HL-60/S4 treated with phorbol 12-myristate 13-acetate at 8.2 ng/mL for 4 days and 3 days (cell line): ENCODE measurements around the gene EPN1.

ENCODE experiments used
- in situ Hi-C: fragments of 300-500 bp; cut with MboI; formaldehyde crosslinking; loops from 2 replicates; pipeline ENCODE4 v1.15.0; 2022; ENCODE audit warnings: low sequenced_read_pairs

EPN1 gene

DNA sequence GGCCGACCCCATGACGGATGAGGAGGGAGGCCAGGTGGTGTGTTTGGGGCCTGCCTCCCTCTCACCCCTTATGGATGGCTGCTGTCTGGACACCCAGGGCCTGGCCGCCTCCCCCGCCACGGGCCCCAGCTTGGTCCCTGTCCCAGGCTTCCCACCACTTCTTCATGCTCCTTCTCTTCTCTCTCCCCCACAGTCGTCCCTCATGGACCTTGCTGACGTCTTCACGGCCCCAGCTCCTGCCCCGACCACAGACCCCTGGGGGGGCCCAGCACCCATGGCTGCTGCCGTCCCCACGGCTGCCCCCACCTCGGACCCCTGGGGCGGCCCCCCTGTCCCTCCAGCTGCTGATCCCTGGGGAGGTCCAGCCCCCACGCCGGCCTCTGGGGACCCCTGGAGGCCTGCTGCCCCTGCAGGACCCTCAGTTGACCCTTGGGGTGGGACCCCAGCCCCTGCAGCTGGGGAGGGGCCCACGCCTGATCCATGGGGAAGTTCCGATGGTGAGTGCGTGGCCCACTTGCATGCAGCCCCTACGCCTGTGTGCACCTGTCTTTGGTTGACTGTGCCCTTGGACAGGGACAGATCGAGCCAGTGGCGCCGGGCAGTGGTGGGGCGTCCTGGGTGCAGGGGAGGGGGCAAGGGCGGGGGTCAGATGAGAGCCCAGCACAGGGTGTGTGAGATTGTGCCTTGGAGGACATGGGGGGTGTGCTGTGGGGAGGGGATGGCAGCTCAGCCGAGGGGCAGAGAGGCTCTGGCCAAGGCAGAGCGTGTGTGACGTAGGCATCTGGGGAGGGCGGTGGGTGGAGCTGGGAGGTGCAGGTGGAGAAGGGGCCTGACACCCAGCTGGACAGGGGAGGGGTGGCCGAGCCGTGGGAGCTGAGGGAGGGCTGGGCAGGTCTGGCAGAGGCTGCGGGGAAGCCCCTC is 16.8 kb downstream of the EPN1 start:
- in situ Hi-C loops = no loop called here

DNA sequence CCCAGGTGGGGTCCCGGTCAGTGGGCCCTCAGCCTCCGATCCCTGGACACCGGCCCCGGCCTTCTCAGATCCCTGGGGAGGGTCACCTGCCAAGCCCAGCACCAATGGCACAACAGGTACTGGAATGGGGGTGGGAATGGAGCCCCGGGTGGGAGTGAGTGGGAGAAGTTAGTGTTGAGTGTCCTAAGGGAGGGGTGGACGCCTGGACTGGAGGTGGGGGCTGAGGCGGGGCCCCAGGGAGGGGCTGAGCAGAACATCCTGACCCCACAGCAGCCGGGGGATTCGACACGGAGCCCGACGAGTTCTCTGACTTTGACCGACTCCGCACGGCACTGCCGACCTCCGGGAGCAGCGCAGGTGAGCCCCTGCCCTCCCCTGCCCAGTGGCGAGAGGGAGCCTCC is 17.7 kb downstream of the EPN1 start:
- in situ Hi-C loops = no loop called here

DNA sequence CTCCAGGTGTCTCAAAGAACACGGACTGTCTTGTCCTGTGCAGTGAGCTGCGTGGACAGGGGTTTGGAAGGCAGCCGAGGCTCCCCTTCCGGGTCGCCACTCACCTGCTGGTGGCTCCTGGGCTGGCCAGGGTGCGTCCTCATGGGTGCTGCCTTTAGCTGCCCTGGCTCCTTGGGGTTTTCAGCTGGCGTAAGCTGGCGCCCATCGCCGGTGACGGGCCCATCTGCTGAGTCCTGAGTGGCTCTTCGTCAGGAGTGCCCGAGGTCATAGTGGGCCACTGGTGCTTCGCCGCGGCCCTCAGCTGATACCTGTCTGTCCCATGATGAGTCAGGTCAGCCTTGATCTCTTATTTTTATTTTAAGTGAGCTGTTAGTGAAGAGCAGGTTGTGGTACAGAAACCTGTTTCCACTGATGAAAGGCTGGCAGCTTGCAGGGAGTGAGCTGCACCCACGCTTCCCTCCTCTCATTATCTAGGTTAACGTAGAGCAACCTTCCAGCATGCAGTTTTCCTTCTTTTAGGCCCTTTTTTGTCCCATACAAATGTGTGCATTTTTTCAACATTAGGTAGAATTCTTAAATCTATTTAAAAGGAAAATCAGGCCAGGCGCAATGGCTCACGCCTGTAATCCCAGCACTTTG is 18.4 kb downstream of the EPN1 start:
- in situ Hi-C loops = no loop called here

DNA sequence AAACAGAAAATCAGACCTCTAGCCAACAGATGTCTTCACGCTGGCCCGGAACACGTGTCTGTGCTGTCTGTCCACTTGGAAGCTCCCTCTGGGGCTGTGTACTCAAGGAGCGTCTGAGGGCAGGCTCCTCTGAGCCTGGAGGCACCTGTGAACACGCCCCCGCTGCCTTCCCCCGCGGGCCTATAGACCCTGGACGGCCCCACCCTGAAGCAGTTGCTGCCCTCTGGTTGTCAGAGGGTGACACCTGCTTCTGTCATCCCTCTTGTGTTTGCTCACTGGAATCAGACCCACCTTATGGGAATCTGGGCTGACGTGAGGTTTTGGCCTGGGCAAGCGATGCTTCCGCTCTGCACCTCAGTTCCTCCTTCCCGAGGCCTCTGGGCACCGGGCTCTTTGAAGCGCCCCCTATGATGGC is 19.2 kb downstream of the EPN1 start:
- in situ Hi-C loops = no loop called here

DNA sequence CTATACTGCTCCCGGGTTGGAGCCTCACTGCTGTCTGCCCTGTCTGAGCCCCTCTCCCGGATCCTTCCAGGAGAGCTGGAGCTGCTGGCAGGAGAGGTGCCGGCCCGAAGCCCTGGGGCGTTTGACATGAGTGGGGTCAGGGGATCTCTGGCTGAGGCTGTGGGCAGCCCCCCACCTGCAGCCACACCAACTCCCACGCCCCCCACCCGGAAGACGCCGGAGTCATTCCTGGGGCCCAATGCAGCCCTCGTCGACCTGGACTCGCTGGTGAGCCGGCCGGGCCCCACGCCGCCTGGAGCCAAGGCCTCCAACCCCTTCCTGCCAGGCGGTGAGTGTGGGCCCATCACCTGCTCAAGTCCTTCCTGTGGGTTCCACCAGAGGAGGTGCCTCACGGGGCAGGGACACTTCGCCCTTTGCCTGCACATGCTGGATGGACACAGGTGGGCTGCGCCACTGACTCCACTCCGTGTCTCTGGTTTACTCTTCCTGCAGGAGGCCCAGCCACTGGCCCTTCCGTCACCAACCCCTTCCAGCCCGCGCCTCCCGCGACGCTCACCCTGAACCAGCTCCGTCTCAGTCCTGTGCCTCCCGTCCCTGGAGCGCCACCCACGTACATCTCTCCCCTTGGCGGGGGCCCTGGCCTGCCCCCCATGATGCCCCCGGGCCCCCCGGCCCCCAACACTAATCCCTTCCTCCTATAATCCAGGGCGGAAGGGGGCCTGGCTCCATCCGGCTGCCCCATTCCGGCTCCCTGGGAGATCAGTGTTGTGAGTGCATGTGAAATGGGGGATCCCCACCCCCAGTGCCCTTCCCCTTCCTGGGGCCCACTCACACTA is 19.8 kb downstream of the EPN1 start:
- in situ Hi-C loops = no loop called here

- in situ Hi-C loops = no loop called here
Measured at GRCh38 chr19:55695511-55696290, 20.7 kb downstream of the EPN1 start.

DNA sequence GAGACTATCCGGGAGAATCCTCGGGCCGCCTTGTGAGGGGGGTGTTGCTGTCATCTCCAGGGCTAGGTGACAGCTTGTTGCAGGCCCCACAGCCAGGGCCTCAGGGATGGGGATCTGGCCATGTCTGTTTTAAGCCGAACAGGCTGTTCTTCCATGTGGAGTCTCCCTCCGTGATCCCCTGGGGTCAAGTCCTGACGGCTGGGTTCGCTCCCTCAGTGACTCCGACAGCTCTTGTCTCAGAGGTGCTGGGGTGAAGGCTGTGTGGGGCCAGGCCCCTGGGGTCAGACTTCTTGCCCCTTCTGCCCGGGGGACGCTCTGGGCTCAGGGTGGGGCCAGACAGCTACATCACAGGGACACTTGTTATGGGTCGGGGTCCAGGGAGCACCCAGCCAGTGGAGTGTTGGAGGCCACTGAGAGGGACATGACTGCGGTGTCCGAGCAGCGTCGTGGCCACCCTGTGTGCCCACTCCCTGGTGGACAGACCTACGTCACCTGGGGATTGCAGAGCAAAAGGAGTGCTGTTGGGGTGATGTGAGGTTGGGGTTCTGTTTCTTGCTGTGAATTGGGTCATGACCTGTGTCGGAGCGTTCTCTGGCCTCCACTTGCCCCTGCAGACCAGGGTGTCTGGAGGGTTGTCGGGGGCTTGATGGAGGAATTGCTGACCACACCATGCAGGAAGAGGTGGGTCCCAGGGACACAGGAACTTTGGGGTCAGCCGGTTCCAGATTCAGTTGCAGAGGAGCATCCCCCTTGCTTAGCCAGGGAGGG is 21.5 kb downstream of the EPN1 start:
- in situ Hi-C loops = no loop called here

- in situ Hi-C loops = no loop called here
Measured at GRCh38 chr19:55697069-55697440, 22.0 kb downstream of the EPN1 start.

DNA sequence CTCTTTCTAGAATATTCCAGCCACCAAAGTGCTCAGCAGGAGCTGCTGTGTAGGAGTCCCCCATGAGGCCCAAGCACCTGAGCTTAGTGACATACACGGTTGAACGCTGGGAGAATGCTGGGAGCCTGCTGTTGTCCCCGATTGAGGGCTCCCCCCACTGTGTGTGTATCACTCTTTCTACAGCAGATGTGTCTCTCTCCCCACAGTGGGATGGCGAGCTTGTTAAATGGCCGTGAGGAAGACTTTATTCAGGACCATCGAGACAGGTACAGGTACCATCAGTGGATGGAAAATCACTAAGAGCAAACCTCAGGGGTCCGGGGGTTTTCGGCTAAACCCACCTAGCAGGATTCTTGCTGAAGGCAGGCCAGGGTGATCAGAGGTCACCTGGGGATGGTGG is 22.7 kb downstream of the EPN1 start:
- in situ Hi-C loops = no loop called here

DNA sequence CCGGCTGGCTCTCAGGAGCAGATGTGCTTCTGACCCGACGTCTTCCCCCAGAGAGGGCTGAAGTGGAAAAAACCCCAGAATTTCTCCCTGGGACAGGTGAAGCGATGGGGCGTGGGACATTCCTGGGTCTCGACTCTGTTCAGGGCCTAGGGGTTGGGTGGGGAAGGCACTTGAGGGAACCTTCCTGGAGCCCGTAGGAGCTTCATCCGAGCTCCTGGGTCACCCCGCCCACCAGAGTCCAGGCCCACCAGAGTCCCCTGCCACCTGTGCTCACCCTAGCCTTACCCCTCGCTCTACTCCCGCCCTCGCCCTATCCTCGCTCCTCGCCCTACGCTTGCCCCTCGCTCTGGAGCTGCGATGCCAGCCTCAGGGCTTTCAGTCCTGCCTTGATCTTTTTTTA is 23.2 kb downstream of the EPN1 start:
- in situ Hi-C loops = no loop called here

DNA sequence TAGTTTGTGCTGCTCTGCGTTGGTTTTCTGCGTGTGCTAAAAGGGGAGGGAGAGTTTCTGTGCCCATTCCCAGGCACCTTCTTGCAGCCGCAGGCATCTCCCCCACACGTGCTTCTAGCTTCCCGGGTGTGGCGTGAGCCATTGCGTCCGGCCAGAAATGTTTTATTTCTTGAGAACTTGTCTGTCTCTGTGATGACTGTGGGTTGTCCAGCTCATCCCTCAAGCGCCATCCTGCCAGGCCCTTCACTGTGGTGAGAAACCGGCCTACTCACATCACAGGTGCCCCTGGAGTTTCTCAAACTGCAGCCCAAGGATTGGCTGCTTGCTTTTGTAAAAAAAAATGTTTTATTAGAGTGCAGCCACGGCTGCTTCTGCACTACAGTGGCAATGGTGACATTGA is 24.2 kb downstream of the EPN1 start:
- in situ Hi-C loops = no loop called here

DNA sequence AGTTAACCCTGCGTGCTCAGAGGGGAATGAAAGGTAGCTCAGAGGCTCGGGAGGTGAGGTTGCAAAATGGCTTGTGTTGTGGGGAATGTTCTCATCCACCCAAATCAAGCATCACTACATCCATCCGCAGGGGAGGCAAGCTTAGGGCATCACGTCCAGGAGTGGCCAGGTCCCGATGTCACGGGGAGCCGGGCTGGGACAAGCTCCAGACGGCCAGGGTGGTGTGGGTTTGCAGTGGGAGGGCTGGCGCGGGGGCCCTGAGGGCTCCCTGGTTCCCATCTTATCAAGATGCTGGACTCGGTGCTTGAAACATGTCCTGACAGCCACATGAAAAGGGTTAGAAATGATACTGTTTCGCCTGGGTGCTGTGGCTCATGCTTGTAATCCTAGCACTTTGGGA is 25.8 kb downstream of the EPN1 start:
- in situ Hi-C loops = no loop called here

DNA sequence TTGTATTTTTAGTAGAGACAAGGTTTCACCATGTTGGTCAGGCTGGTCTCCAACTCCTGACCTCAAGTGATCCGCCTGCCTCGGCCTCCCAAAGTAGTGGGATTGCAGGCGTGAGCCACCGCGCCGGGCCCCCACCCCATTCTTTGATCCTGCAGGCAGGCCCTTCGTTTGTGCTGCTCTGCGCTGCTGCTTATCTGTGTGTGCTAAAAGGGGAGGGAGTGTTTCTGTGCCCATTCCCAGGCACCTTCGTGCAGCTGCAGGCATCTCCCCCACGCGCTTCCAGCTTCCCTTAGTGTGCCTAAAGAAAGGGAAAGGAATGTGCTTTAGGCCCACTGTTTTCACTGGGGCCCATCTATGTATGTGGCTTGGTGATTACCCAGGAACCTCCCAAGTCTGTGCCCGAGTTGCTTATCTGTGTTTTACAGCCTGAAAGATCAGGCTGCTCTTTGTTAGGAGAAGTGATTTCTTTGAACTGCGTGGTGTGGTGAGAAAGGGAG is 27.2 kb downstream of the EPN1 start:
- in situ Hi-C loops = no loop called here

- in situ Hi-C loops = no loop called here
Measured at GRCh38 chr19:55703790-55704215, 28.8 kb downstream of the EPN1 start.

DNA sequence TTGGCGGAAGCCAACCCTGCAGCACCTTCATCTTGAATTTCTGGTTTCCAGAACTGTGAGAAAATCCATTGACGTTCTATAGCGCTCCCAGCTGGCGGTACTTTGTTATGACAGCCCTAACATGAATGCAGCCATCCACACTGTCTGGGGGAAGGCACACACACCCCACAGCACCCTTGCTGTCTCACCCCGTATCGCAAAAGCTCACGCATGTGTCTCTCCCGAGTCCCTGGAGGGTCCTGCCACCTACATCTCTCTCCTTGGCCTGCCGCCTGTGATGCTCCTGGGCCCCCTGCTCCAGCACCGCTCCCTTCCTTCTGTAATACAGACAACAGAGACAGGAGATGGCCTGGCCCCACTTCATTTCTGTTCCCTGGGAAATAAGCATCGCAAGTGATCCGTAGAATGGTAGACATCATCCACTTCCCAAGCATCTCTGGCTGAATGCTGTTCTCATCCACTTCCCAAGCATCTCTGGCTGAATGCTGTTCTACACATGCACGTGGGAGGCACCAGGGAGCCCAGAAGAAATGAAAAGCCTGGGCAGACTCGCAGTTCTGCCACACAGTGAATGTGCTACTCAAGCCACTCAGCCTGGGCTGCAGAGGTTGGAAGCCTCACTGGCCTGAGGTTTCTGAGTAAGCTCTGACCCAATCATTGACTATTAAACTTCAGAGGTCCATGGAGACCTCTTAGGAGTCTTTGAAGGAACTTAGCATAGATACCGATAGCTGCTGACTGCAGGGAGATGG is 29.6 kb downstream of the EPN1 start:
- in situ Hi-C loops = no loop called here

- in situ Hi-C loops = no loop called here
Measured at GRCh38 chr19:55705972-55706371, 30.9 kb downstream of the EPN1 start.

GRCh38 chr19:55711719-55712118 is 36.7 kb downstream of the EPN1 start:
- in situ Hi-C loops = no loop called here

GRCh38 chr19:55712804-55713631 is 38.0 kb downstream of the EPN1 start:
- in situ Hi-C loops = no loop called here
